Kidney (tissue), 14 donors: ENCODE results near the gene CCR9. TPM values are rescaled to one million over a fixed set of nuclear protein-coding genes. Genes with fewer than 3 reads are reported as not detected.
A peak's percentile ranks its signal among the peaks of the same experiment; 100 is the strongest.

Source experiments
- DNase-seq, 5 donors: peaks; one replicate each; pipeline ENCODE4 v3.0.0-alpha.2; 2013 to 2020
- FAIRE-seq: peaks from 2 replicates; lab custom pipeline; 2012; peaks lifted over from hg19 to GRCh38; lab: Jason Lieb, UNC
- H3K27ac ChIP-seq, 2 donors: one replicate each; pipeline ENCODE4 v1.7.0; 2013; ENCODE audit warnings: low read depth in 2 of 2, low read length in 2 of 2, inconsistent platforms in 1 of 2
- H3K27me3 ChIP-seq: one replicate; pipeline ENCODE4 v1.7.1; 2013; ENCODE audit warnings: low read length, inconsistent platforms; ENCODE audit not compliant: control insufficient read depth, insufficient read depth
- H3K36me3 ChIP-seq, 3 donors: one replicate each; pipeline versions ENCODE4 v1.7.0 to v1.7.1; 2013; ENCODE audit warnings: low read length in 3 of 3, control low read depth in 1 of 3, inconsistent platforms in 1 of 3; ENCODE audit not compliant: insufficient read depth in 3 of 3, control insufficient read depth in 2 of 3
- H3K4me1 ChIP-seq, 3 donors: one replicate each; pipeline versions ENCODE4 v1.7.0 to v1.7.1; 2013; ENCODE audit warnings: low read length in 3 of 3, inconsistent platforms in 1 of 3, low read depth in 1 of 3; ENCODE audit not compliant: control insufficient read depth in 2 of 3, insufficient read depth in 2 of 3
- H3K4me3 ChIP-seq, 3 donors: one replicate each; pipeline versions ENCODE4 v1.7.0 to v1.8.1; 2013; ENCODE audit warnings: low read length in 3 of 3, control low read depth in 1 of 3, inconsistent platforms in 1 of 3
- H3K9ac ChIP-seq, 3 donors: one replicate each; pipeline versions ENCODE4 v1.7.0 to v1.7.1; 2013; ENCODE audit warnings: low read length in 3 of 3, control low read depth in 1 of 3, inconsistent platforms in 1 of 3
- H3K9me3 ChIP-seq, 3 donors: one replicate each; pipeline versions ENCODE4 v1.7.0 to v1.7.1; 2013; ENCODE audit warnings: low read length in 3 of 3, control low read depth in 1 of 3, inconsistent platforms in 1 of 3; ENCODE audit not compliant: control insufficient read depth in 2 of 3, insufficient read depth in 1 of 3
- intact Hi-C: fragments of 100-400 bp; cut with DNase I; formaldehyde crosslinking; loops from one replicate; pipeline ENCODE4 v1.11.1; 2022
- polyA plus RNA-seq: library from polyadenylated mRNA; stranded (reverse); fragments of 350-450 nt; fragmentation: Illumina TruSeq; extraction: RNeasy Lipid Tissue Mini Kit (QIAGEN cat#74804); gene quantifications from one replicate; pipeline ENCODE4 v1.2.3, GENCODE V29; 2014; ENCODE audit warnings: low read depth, low replicate concordance; ENCODE audit not compliant: insufficient read depth
- total RNA-seq: library from RNA; stranded (reverse); fragmentation: NEBNext Ultra II Directional; extraction: Animal tissue kit (Norgen Biotek cat#: 25700); gene quantifications from one replicate; pipeline ENCODE4 v1.2.1, GENCODE V29; 2021
- TF ChIP-seq, protein P1 (sequence below): IDR thresholded peaks from 3 replicates; pipeline ENCODE4 v1.5.1; 2012; ENCODE audit warnings: mild to moderate bottlenecking, moderate library complexity, borderline replicate concordance; ENCODE audit not compliant: insufficient read depth; ENCODE audit errors: extremely low read depth
- donor health status: control.
- donor health status: control.
- donor health status: control.
- donor health status: control.
- donor health status: control.
- donor health status: DM: yes; HTN: yes; CAD: no.
- donor health status: Normal renal cell carcinoma (clear cell type).

CCR9 gene
- total and polyA plus RNA-seq, 2 donors from 2014 or later: 0.22 to 0.43 TPM

DNA sequence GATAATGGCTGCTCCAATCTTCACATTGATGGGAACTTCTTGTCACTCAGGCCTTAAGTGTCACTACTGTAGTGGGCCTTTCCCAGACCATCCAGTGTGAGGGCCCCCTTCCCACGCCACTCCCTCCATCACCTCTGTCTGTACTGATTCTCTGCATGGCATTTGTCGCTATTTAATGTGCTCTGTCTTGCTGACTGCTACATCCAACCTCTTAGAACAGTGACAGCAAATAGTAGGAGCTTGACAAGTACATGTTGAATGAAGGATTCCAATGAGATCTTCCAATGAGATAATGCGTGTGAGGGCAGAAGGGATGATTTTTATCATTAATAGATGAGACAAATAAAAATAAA lies 5.6 kb upstream of the CCR9 start:
- Histone ChIP-seq H3K27me3 (no peaks in the 10 kb centered on the region), H3K9ac (no peak overlapping the region), H3K36me3 (no peaks in the 10 kb centered on the region), H3K27ac (no peak overlapping the region), H3K4me1 (no peaks in the 10 kb centered on the region), H3K9me3 (no peaks in the 10 kb centered on the region), H3K4me3 (no peak overlapping the region)
- TF ChIP-seq, protein P1, sequence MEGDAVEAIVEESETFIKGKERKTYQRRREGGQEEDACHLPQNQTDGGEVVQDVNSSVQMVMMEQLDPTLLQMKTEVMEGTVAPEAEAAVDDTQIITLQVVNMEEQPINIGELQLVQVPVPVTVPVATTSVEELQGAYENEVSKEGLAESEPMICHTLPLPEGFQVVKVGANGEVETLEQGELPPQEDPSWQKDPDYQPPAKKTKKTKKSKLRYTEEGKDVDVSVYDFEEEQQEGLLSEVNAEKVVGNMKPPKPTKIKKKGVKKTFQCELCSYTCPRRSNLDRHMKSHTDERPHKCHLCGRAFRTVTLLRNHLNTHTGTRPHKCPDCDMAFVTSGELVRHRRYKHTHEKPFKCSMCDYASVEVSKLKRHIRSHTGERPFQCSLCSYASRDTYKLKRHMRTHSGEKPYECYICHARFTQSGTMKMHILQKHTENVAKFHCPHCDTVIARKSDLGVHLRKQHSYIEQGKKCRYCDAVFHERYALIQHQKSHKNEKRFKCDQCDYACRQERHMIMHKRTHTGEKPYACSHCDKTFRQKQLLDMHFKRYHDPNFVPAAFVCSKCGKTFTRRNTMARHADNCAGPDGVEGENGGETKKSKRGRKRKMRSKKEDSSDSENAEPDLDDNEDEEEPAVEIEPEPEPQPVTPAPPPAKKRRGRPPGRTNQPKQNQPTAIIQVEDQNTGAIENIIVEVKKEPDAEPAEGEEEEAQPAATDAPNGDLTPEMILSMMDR: no peak
- FAIRE-seq: no peak
- no peak for DNase-seq
- intact Hi-C loops: no loop called here

DNA sequence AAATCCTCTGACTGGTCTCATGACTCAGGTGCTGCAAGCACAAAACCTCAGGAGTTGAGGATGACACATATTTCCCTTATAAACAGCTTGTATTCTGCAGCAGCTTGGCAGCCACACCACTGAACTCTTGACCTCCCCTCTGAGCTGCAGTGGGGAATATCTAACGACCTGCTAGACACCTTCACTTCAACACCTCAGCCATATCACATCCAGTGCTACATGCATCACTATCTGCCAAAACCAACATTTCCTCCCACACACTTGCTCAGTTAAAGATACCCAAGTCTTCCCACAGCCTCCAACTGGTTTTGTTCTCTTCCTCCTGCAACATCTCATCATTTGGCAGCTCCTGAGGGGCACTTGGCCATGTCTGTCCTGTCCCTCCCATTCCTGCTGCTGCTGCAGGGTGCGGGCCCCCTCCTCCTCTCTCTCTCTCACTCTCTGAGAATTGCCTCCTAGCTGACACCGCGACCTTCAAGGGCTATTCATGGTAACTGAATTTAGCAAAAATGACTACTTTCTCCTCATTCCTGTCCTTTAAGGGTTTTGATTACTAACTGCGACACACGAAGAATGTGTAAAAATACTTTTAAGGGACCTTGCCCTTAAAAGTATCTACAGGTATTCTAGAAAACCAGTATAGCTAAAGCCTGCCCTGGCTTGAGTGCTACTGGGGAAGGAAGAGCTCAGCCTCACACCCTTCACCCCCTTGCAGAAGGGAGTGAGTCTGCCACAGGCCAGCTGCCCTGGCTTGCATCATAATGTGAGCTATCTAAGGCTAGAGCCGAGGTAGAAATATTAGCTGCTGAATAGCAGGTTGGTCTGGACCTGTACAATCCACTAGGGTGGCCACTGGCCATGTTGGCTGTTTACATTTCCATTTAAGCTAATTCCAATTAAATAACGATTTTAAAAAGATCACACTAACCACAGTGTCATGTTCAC lies 5.0 kb upstream of the CCR9 start:
- H3K4me1 ChIP-seq: no peaks in the 10 kb centered on the region
- H3K9ac ChIP-seq: no peak overlapping the region
- no peak overlapping the region for H3K27ac ChIP-seq
- no peak overlapping the region for H3K4me3 ChIP-seq
- TF ChIP-seq, protein P1: no peak
- intact Hi-C loops: no loop called here
- no peaks in the 10 kb centered on the region for H3K9me3 ChIP-seq
- H3K36me3 ChIP-seq: no peaks in the 10 kb centered on the region
- peak in 1 of 5 donors; percentile 4 for DNase-seq
- no peak for FAIRE-seq
- no peaks in the 10 kb centered on the region for H3K27me3 ChIP-seq

DNA sequence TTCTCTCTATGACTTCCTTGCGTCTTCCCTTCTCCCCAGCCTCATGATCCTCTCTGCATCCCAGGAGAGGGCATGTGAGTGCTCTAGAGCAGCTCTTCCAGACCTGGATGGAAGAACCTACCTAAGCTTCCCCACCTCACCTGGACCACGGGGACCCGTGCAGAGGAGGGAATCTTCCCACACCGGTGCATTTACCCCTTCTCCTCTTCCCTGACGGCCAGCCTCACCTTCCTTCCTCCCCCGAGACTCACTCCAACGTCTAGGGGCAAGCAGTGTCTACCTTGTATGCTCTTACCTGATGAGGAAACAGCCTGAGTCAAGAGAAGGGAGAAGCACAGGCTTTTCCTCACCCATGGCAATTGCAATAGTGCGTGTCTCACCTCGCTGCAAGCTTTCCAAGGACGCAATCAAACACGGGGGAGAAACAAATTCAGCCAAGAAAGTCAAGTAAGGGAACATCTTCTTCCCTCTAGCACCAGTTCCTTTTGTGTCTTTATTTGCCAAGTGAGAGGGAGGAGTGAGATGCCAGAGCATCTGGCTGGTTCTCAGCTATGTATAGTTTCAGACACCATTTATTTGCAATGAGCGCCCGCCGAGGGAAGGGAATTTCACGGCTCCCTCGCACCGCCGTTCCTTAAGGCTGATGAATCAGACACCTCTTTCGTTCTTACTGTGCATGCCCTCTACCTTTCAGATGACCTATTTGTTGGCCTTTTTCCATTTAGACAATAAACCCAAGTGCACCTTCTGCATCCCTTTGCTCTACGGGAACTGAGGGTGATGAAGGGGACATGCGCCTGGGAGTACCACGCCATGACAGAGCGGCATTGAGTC lies 1.8 kb upstream of the CCR9 start:
- TF ChIP-seq, protein P1: no peak
- no peak for DNase-seq
- intact Hi-C loops: no loop called here
- Histone ChIP-seq H3K27me3 (no peaks in the 10 kb centered on the region), H3K4me3 (no peak overlapping the region), H3K9me3 (no peaks in the 10 kb centered on the region), H3K36me3 (no peaks in the 10 kb centered on the region), H3K9ac (no peak overlapping the region), H3K27ac (no peak overlapping the region), H3K4me1 (no peaks in the 10 kb centered on the region)
- no peak for FAIRE-seq
